DMS114 treated with DMSO at 0.1 percent for 48 hours (cell line): Measurements from ENCODE around the gene SLC66A3.

Experiments
- DNase-seq: peaks from one replicate; lab custom pipeline; 2025; ENCODE audit not compliant: unreplicated experiment; lab: John Stamatoyannopoulos, UW

Gene SLC66A3

DNA sequence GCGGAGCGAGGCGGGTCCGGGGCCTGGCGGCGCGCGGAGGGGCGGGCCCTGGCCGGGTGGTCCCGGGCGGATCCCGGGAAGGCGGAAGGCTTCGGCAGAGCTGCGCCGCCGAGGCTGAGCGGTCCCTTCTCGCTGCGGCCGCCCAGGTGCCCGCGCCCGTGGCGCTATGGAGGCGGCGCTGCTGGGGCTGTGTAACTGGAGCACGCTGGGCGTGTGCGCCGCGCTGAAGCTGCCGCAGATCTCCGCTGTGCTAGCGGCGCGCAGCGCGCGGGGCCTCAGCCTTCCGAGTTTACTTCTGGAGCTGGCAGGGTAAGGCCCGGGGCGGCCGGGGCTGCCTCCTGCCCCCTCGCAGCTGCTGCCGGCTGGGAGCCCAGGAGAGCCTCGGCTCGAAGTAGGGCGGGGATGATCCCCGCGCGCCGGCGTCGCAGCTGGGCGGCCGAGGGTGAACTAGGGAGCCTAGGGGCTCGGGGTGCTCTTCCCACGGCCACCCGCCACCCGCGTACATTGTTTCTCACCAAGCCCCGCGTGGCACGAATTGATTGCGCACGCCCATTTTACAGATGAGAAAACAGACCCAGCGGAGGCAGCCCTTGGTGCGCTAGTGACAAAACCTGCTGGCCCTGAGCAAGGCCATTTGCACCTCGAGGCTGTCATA is at the start of gene SLC66A3:
Gene SLC66A3 (plus strand): TSS at position 87 of the 655 bp plus-strand sequence. CDS start 80 bp downstream, at position 167.
- peak; percentile 55 for DNase-seq

DNA sequence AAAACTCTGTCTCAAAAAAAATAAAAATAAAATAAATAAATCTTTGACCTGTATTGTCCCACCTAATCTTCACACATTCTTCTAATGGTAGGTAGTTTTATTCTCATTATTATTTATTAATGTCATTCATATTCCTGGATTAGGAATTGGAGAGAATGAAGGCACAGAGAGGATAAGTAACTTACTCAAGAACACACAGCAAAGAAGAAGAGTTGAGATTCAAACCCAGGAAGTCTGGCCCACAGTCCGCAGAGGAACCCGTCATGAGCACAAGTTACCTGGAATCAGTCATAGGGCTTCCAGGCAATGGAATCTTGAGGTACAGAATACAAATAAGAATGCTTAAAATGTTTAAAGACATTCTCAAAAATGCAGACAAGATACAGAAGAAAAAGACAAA is 46.3 kb upstream of the SLC66A3 start:
- no peak for DNase-seq

DNA sequence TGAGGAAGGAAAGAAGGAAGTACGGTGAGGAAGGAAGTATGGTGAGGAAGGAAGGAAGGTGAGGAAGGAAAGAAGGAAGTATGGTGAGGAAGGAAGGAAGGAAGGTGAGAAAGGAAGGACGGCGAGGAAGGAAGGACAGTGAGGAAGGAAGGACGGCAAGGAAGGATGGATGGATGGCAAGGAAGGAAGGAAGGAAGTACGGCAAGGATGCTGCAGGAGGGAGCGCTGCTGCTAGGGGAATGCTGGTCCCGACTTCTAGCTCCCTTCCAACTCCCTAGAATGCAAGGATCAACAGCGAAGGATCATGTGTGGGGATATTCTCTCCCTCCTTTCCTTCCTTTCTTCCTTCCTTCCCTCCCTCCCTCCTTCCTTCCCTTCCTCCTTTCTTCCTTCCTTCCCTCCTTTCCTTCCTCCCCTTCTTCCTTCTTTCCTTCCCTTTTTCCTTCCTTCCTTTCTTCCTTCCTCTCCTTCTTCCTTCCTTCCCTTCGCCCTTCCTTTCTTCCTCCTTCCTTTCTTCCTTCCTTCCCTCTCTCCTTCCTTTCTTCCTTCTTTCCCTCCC is 42.3 kb upstream of the SLC66A3 start:
- no peak for DNase-seq

DNA sequence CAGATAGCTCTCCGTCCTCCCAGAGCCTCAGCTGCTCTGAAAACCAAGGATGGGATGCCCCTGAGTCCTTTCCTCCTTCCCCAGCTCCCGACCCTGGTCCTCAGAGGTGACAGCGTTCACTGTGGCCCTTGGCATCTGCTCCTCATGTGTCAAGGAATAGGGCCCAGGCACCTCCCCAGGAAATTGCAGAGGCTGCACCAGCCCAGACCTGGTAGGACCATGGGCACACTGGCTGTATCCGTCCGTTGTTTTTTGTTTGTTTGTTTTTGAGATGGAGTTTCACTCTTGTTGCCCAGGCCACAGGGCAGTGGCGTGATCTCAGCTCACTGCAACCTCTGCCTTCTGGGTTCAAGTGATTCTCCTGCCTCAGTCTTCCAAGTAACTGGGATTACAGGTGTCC is 37.5 kb upstream of the SLC66A3 start:
- DNase-seq: no peak

DNA sequence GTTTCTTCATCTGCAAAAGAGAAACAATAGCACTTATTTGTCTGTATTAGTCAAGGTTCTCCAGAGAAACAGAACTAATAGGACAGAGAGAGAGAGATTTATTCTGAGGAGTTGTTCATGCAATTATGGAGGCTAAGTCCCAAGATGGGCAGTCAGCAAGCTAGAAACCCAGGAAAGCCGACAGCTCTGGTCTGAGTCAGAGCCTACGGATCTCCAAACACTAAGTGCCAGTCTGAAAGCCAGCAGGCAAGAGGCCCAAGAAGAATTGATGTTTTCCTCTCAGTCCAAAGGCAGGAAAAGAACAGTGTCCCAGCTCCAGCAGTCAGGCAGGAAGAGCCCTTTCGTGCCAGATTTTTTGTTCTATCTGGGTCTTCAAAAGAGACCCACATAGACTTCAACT is 36.5 kb upstream of the SLC66A3 start:
- no peak for DNase-seq

DNA sequence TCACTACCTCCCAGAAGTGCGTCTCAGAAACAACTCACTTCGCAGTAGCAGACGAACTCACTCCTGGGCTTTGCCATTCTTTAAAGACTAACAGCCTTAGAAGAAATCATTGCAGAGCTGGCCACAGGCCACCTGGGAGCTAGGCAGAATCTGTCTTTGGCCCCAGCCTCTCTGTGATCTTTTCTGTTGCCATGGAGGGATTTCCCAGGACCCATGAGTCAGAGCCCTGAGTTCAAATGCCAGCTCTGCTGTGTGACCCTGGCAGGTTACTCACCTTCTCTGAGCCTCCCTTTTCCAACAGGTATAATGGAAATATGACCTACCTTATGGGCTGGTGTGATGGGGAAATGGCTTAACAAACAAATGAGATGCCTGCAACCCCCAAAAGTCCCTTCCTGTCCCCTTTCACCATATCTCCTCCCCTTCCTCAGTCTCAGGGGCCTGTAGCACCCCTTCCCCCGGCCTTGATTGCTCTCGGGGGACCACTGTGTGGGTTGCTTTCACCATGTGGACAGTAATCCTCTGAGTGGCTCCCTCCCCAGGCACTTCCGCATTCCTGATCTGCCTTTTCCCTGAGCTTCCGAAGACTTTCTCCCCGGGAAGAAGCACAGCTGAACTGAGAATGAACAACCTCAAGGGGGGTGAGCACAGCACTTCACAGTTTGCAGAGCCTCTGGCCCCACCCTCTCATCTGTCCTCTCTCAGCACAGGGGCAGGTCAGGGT is 34.0 kb upstream of the SLC66A3 start:
- DNase-seq: no peak

DNA sequence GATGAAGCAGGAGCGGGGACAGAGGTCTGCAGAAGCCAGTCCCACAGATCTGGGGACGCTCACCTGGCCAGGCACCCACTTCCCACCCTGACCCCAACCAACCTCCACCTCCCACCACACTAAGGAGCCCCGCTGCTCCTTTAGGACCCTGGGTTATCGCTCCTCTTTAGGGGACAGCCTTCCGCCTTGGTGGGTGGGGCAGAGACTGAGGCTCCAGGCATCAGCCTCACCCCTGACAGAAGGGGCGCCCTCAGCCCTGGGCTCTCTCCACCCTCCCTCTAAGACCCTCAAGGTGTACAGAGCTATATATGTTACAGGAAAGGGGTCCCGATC is 33.5 kb upstream of the SLC66A3 start:
- DNase-seq: no peak

DNA sequence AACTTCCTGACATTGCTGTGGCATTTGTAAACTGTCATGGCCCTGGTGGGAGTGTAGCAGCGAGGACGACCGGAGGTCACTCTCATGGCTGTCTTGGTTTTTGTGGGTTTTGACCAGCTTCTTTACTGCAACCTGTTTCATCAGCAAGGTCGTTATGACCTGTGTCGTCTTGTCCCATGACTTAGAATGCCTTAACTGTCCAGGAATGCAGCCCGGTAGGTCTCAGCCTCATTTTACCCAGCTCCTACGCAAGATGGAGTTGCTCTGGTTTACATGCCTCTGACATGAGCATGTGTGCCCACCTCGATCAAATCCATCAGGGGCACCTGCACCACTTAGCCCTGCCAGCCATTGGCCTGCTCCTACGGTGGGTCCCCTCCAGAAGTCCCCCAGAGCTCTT is 32.9 kb upstream of the SLC66A3 start:
- DNase-seq: no peak

DNA sequence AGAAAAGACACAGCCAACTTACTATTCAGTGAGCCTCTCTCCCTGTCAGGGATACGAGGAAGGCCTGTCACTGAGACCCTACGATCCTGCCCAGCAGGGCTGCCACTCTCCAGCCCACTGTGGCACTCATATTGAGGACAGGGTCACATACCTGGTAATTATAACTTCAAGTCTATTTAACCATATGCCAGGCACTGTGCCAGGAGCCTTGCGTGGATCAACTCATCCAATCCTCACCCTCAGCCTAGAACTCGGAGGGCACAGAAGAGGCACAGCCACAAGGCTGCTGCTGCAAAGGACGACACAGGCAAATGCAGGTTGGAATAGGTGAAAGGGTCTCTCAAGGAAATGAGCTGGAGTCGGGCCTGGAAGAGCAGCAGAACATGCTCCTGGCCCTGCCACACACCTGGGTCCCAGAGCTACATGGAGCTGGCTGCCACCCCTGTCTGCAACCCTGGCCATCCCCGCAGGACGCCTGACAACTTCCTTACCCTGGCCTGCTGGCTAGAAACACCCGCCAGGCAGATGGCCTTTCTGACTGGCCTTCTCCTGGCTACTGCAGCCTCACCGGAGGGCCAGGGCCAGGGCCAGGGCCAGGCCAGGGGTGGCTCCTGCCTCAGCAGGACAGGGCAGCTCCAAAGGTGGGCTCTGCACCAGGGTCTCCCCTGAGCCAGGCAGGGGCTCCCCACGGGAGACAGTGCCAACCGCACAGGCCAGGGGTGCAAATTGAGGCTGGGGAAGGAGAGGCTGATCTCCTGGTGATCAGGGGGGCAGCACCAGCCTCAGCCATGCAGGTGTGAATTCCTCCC is 32.1 kb upstream of the SLC66A3 start:
- no peak for DNase-seq

DNA sequence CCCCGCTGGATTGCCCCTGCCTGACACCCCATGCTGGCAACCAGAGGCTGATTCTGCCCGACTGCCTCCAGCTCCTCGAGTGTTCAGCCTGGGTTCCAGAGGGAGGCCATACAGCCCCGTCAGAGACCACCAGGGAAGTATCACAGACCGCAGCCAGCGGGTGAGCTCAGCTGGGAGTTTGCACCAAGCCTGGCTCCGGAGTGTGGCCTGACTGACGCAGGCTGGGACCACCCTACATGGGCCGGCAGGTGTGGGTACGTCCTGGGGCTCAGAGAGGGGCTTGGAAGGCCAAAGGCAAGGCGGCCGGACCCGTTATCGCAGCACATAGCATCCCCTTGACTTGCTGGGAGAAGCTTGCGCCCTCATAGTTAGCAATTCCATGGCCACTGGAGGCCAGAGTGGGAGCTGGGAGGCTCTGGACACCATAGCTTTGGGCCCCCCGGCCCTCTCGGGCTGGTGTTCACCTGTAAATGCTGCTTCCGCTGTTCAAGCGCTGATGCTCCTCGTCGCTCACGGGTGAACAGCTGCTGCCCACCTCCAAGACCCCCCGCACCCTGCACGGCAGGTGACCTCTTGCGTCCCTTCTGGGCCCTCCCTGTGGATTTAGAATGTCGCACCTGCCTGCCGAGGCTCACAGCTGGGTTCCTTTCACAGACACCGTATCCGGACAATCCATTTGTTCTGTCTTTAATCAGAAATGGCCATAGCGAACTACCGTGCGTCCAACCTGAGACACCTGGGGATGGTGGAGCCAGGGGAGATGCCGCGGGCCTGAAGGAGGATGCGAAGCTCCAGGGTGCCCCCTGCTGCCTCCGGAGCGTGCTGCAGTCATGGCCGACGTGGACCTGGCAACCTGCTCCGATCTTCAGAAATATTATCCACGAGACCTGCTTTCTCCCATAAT is 31.2 kb upstream of the SLC66A3 start:
- DNase-seq: peak; percentile 16

DNA sequence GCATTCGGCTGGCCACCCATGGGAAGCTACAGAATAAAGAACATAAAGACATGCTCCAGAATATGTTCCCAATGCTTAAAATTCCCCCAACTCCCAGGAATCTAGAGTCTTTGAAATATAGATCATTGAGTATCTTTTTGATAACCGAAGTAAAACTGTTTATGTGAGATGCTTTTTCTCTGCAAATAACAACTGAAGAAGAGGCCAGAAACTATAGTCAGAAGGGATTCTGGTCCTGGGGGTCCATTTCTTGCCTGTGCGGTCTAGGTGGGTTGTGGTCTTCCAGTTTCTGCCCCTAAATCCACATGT is 30.6 kb upstream of the SLC66A3 start:
- DNase-seq: no peak

DNA sequence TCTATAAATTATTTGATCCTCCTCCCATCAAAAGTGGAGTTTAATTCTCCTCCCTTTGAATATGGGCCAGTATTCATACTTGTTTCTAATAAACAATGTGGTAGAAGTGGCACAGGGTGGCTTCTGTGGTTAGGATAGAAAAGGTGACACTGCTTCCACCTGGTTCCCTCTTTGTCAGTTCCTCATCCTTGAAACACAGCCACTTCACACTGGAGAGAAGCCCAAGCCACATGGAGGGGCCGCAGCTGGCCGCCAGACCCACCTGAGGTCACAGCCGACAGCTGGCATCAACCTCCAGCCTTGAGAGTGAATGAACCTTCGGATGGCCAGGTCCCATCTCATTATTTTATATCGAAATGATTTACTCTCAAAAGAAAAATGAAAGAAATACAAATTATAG is 27.5 kb upstream of the SLC66A3 start:
- no peak for DNase-seq

DNA sequence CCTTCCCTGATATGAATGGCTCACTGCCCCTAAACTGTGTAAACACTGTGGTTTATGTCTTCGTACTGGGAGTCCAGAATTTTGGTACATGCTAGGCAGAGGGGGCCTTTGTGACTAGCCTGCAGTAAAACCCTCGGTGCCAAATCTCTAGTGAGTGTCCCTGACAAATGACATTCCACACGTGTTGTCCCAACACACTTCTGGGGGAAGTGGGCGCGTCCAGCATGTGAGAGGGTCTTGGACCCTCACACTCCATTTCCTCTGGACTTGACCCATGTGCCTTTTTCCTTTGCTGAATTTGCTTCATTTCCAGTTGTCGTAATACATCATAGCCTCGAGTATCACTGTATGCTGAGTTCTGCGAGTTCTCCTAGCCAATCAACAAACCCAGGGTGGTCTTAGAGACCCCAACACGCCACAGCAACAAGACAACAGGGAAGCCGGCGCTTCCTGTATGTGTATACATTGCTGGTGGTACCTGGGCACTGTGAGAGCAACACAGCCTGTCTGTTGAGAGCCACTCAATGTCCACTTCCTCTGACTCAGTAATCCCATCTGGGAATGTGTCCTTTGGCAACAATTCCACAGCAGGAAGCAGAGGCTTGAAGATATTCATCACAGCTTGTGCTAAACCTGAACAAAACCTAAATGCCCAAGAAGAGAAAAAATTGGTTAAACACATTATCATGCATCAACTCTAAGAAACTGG is 26.9 kb upstream of the SLC66A3 start:
- DNase-seq: no peak

DNA sequence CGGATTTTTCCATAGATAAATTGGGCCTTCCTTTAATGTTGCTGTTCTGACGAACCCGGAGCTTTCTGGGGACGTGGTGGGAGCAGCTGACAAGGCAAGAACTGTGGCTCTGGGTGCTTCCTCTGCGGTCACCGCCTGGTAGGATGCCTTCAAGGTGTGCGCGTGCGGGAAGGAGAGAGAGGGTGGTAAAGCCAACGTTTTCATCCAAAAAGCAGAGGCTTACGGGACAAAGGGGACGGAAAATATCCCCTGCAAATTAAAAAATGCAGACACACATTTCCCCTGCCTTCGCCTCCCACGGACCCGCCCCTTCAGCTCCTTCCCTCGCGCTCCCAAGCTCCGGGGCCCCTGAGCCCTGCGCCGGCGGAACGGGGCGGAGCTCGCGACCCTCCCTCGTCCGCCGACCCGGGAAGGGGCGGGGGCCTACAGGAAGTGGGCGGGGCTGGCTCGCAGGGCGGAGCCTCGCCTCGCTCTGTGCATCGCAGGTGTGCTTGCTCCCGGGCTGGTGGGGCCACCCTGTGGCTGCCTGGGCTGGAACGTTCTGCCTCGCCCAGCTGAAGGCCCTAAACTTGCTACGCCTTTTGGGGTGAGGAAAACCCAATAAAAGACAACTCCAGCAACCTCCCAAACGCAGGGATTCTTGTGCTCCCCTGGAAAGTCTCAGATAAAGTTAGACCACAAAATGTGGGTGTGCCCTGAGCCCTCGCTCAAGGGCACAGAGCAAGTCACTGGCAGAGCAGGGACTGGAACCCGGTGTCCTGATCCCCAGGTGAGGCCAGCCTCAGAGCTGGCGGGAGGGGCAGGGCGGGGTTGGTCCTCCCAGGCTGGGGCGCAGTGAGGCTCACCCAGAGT is 25.4 kb upstream of the SLC66A3 start:
- peak; percentile 47 for DNase-seq

DNA sequence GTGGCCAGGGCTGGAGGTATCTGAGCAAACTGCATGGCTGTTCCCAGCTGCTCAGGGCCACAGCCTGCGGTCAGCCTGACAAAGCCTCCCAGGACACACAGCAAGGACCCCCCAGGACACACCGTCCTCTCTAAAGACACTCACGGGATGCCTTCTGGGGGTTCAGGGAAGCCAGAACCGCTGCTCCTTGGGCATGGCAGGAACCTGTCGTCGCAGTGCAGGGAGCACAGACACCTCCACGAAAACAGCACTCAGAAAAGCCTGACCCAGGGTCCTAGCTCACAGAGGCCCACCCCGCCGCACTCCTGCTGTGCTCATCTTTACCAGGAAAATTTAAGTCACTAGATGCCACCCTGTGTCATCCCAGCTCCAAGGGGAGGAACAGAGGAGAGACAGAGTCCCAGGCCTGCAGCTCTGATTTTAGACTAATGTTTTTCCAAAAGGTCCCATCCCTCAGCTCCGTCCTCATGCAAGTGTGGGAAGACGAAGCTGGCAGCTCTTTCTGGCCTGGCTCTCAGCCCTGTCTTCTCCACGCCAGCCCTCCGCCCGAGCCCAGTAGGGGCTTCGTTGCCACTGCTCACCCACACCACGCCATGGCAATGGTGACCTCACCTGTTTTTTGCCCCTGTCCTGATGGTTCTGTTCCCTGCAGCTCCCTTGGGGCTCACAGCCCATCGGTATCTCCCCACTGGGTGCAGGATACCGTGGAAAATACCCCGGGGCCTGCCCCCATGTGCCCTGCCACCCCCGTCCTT is 23.9 kb upstream of the SLC66A3 start:
- no peak for DNase-seq

DNA sequence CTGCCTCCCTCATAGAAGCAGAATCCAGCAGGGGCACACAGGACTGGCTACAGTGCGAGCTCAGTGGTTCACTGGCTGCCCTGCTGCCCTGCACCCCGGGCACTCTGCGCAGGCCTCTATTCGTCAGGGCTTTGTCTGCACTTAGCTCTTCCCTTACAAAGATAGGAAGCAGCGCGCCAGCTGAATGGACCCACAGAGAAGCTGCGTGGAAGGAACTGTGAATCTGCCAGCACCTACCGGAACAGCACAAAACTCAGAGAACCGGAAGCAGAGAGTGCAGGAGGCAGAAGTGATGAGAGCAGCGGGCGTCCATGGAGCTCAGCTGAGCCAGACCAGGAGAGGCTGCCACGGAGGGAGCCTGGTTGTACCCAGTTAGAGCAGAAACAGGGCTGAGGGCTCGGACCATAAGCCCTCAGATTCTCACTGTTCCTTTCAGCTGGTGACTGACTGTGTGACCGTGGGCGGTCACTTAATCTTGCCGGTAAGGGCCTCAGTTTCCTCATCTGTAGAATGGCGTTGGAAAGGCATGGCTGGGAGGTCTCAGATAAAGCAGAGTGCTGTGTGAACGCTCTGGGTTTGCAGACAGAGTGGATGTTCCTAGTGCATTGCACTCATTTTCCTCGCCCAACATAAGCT is 23.1 kb upstream of the SLC66A3 start:
- DNase-seq: no peak

DNA sequence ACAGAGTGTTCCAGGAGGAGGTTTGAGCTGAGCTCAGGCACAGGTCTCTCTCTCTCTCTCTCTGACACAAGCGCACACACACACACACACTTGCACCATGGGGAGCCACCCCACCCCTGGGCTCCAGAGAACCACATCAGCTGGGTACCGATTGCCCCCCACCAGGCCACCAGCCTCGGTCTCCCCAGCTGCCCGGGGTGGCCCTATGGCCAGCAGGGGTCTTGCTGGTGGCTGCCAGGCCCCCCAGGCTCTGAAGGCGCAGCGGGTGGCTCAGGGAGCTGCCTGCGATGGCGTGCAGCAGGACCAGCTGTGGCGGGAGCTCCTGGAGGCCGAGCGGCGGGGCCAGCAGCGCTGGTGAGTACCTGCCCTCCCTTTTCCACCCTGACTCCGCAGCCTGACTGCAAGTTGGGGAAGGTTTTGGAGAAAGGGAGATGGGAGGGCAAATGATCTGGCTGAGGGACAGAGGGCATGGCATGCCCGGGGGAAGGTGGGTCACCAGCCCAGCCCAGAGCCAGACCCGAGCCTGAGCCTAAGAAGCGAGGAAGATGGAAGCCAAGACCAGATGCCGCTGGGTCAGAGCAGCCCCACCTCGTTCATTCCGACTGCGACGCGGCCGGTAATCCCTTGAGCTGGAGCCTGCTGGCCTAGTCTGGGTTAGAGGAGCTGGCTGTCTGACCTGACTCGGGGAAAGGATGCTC is 21.9 kb upstream of the SLC66A3 start:
- no peak for DNase-seq

DNA sequence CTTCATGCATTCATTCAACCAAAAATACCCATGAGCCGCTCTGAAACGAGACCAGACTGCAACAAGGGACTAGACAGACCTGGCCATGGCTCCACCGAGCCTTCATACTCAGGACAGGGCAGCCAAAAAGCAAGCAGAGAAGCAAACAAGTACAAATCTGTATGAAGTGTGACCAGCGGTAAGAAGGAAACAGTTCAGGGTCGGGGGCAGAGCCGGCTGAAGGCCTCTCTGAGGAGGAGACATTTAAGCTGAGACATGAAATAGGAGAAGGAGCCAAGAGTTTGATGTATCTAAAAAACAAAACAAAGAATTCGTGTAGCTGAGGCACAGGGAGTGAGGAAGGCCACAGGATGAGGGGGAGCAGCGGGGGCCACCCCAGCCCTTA is 21.3 kb upstream of the SLC66A3 start:
- DNase-seq: no peak
